ENCODE results near the gene SETBP1.

SETBP1 gene

DNA sequence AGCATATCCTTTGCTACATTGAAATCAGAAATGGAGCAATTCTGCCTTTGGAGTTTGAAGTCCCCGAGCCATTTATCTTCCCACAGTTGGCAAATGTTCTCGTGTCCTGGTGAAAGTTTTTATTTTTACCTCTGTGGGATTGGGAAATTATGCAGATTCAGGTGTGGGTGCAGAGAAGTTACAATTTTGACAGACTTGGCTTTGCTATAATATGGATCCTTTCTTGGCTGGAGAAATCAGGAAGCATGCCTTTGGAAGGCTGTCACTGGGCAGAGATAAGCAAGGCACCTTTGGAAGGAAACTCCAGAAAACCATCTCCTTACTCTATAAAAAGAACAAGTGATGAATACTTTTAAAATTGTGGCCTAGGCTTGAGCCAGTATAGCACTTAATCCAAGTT lies 278.3 kb downstream of the SETBP1 start:
- H3K27ac ChIP-seq (ENCODE audit: low read length), result no peak overlapping the region
- H3K9ac ChIP-seq (ENCODE audit: low read length), result no peak overlapping the region

DNA sequence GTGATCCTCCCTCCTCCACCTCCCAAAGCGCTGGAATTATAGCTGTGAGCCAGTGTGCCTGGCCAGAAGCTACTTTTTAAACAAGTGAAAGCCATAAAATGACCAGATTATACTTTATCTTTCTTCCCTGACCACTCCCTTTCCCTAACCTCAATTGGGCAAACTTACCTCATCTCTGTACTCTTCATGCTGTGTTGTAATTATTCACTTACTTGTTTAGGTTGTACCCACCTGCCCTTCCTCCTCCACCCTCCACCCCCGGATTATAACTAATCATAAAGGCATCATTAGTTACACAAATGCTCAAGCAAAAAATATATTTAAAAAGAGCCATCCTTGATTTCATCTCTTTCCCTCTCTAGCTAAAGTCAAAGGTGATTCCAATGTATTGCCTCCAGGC lies 279.9 kb downstream of the SETBP1 start:
- no peak overlapping the region for H3K27ac ChIP-seq (ENCODE audit: low read length)
- H3K36me3 ChIP-seq (ENCODE audit: control insufficient read depth, low read depth, low read length), result no peaks in the 10 kb centered on the region
- no peaks in the 10 kb centered on the region for H3K27me3 ChIP-seq (ENCODE audit: control insufficient read depth, insufficient read depth, low read length)
- H3K9me3 ChIP-seq (ENCODE audit: control insufficient read depth, low read depth, low read length), result no peaks in the 10 kb centered on the region
- H3K4me1 ChIP-seq (ENCODE audit: control insufficient read depth, low read depth, low read length), result no peaks in the 10 kb centered on the region
- no peak overlapping the region for H3K9ac ChIP-seq (ENCODE audit: low read length)
- no peak overlapping the region for H3K4me3 ChIP-seq (ENCODE audit: low read length)

More for the DNA sequence above, 278.3 kb downstream of the SETBP1 start:
- Histone ChIP-seq H3K4me1 (ENCODE audit: control insufficient read depth, low read depth, low read length) (no peaks in the 10 kb centered on the region), H3K27me3 (ENCODE audit: control insufficient read depth, insufficient read depth, low read length) (no peaks in the 10 kb centered on the region), H3K4me3 (ENCODE audit: low read length) (no peak overlapping the region), H3K36me3 (ENCODE audit: control insufficient read depth, low read depth, low read length) (no peaks in the 10 kb centered on the region), H3K9me3 (ENCODE audit: control insufficient read depth, low read depth, low read length) (no peaks in the 10 kb centered on the region)

DNA sequence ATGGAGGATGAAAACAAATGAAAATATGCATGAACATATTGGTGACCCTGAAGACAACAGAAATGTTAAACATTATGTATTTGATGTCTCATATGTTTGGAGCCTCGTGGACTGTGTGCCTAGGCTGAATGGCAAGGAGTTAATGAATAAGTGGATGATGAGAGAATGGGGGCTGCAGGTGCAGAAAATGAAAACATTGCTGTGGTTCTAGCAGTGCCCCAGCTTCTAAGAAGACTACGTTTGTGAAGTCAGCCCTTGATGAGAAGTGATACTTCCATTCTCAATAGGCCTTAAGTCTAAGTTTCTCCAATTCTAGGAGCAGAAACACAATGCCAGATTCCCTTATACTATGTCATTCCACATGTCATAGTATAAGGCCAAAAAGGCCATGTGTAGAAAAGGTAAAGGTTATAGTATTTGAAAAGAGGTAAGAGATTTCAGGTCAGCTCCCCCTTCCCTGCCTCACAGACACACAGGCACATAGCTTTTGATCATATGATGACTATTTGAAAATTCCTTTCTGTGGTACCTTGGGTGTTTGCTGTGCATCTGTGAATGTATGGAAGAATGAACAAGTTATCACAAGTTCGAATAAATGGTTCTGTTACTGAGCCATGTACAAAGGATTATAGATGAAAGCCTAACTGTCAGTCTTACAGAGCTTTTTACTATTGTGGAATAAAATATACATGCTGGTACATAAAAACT lies 280.8 kb downstream of the SETBP1 start:
- Histone ChIP-seq H3K4me1 (ENCODE audit: control insufficient read depth, low read depth, low read length) (no peaks in the 10 kb centered on the region), H3K27ac (ENCODE audit: low read length) (no peak overlapping the region), H3K4me3 (ENCODE audit: low read length) (no peak overlapping the region), H3K9me3 (ENCODE audit: control insufficient read depth, low read depth, low read length) (no peaks in the 10 kb centered on the region), H3K27me3 (ENCODE audit: control insufficient read depth, insufficient read depth, low read length) (no peaks in the 10 kb centered on the region), H3K36me3 (ENCODE audit: control insufficient read depth, low read depth, low read length) (no peaks in the 10 kb centered on the region), H3K9ac (ENCODE audit: low read length) (no peak overlapping the region)

DNA sequence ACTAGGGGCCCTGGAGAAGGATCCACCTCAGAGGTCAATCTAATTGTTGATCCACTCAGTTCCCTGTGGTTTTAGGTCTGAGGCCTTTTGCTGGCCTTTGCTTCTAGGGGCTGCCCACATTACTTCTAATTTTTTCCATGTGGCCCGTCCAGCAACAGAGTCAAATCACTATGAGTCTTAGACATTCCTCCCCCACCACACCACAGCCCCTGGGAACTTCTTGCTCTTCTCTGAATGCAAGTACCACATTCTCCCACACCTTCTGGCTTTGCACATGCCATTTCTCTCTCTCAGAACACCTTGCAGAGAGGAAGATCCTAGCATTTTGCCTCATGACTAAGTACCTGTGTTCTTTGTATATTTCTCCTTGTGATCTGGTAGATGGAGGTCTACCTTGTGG lies 286.9 kb downstream of the SETBP1 start:
- Histone ChIP-seq H3K9me3 (ENCODE audit: control insufficient read depth, low read depth, low read length) (no peaks in the 10 kb centered on the region), H3K27me3 (ENCODE audit: control insufficient read depth, insufficient read depth, low read length) (no peaks in the 10 kb centered on the region), H3K9ac (ENCODE audit: low read length) (no peak overlapping the region), H3K4me1 (ENCODE audit: control insufficient read depth, low read depth, low read length) (peaks cover 6% of the 10 kb centered on the region), H3K27ac (ENCODE audit: low read length) (no peak overlapping the region), H3K36me3 (ENCODE audit: control insufficient read depth, low read depth, low read length) (no peaks in the 10 kb centered on the region), H3K4me3 (ENCODE audit: low read length) (no peak overlapping the region)

DNA sequence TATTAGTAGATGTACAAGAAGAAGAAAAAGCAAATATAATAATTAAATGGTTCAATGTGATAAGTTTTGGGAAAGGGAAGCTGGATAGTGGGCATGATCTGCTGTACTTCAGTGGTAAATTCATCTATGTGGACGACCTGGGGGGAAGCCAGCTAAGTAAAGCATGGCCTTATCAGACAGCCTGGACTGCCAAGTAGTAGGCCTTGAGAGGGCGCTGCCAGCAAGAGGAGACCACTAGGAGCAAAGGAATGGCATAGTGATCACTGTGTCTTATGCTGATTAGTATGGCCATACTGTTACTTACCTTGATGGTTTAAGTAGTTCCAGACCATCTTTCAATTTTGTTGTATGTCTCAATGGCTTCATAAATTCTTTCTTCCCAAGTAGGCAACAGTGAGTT lies 287.6 kb downstream of the SETBP1 start:
- H3K4me1 ChIP-seq (ENCODE audit: control insufficient read depth, low read depth, low read length), result peaks cover 6% of the 10 kb centered on the region
- no peak overlapping the region for H3K4me3 ChIP-seq (ENCODE audit: low read length)

DNA sequence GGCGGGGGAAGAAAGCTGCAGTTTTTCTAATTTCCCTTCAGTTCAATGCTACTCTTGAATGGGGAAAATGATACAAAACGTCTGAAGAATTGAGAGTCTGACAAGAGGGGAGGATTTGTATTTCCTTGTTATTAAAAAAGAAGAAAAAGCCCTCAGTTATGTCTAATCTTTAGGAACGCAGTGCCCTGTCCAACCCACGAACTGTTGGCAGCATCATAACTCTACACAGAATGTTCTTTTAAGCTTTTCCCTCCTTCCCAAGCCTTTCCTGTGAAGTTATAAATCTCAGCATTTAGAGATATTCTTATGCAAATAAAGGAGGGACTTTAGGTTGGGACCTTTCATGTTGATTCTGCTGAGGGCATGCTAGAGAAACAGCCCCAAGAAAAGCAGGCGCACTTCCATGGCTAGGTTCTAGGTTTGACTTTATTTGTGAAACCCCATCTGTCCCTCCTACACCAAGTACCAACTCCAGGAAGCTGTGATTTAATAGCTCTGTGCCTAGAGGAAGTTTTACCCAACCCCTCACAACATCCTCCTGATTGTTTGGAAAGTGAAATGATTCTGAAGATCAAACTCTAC lies 288.6 kb downstream of the SETBP1 start:
- Histone ChIP-seq H3K4me1 (ENCODE audit: control insufficient read depth, low read depth, low read length) (peaks cover 13% of the 10 kb centered on the region), H3K36me3 (ENCODE audit: control insufficient read depth, low read depth, low read length) (no peaks in the 10 kb centered on the region), H3K9ac (ENCODE audit: low read length) (no peak overlapping the region), H3K4me3 (ENCODE audit: low read length) (no peak overlapping the region), H3K27me3 (ENCODE audit: control insufficient read depth, insufficient read depth, low read length) (no peaks in the 10 kb centered on the region), H3K27ac (ENCODE audit: low read length) (no peak overlapping the region), H3K9me3 (ENCODE audit: control insufficient read depth, low read depth, low read length) (no peaks in the 10 kb centered on the region)

More for the DNA sequence above, 287.6 kb downstream of the SETBP1 start:
- Histone ChIP-seq H3K36me3 (ENCODE audit: control insufficient read depth, low read depth, low read length) (no peaks in the 10 kb centered on the region), H3K27me3 (ENCODE audit: control insufficient read depth, insufficient read depth, low read length) (no peaks in the 10 kb centered on the region), H3K9me3 (ENCODE audit: control insufficient read depth, low read depth, low read length) (no peaks in the 10 kb centered on the region), H3K9ac (ENCODE audit: low read length) (no peak overlapping the region), H3K27ac (ENCODE audit: low read length) (no peak overlapping the region)

DNA sequence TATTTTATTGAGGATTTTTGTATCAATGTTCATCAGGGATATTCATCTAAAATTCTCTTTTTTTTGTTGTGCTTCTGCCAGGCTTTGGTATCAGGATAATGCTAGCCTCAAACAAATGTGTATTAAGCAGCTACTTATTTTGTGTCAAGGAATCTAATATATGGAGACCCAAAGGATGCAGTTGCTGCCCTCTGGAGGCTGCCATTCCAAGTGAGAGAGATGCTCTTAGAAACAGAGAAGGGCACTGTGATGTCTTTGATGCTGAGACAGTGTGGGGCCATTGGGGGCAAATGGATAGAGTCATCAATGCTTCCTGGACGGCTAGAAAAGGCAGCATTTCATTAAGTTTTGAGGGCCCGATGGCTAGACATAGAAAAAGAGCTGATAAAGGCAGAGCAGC lies 292.6 kb downstream of the SETBP1 start:
- Histone ChIP-seq H3K27ac (ENCODE audit: low read length) (no peak overlapping the region), H3K36me3 (ENCODE audit: control insufficient read depth, low read depth, low read length) (no peaks in the 10 kb centered on the region), H3K27me3 (ENCODE audit: control insufficient read depth, insufficient read depth, low read length) (no peaks in the 10 kb centered on the region), H3K9me3 (ENCODE audit: control insufficient read depth, low read depth, low read length) (no peaks in the 10 kb centered on the region), H3K4me1 (ENCODE audit: control insufficient read depth, low read depth, low read length) (peaks cover 14% of the 10 kb centered on the region), H3K9ac (ENCODE audit: low read length) (no peak overlapping the region), H3K4me3 (ENCODE audit: low read length) (no peak overlapping the region)

DNA sequence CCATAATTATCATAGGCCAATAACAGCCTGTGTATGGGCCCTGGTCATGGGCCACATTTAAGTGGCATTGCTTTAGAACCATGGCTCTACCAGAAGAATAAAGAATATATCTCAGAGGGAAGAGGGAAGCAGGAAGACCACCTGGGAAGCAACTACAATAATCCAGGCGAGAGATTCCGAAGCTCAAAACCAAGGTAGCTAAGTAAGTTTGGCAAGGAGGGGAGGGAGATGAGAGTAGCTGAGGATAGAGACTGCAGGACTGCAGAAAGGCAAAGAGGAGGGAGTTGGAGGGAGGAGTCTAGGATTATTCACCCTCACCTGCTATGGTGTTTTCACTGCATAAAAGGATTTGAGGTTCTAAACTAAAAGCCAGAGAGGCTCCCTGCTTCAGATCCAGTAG lies 293.5 kb downstream of the SETBP1 start:
- Histone ChIP-seq H3K36me3 (ENCODE audit: control insufficient read depth, low read depth, low read length) (no peaks in the 10 kb centered on the region), H3K27me3 (ENCODE audit: control insufficient read depth, insufficient read depth, low read length) (no peaks in the 10 kb centered on the region), H3K4me1 (ENCODE audit: control insufficient read depth, low read depth, low read length) (peaks cover 14% of the 10 kb centered on the region), H3K9me3 (ENCODE audit: control insufficient read depth, low read depth, low read length) (no peaks in the 10 kb centered on the region), H3K4me3 (ENCODE audit: low read length) (no peak overlapping the region), H3K27ac (ENCODE audit: low read length) (no peak overlapping the region), H3K9ac (ENCODE audit: low read length) (no peak overlapping the region)

DNA sequence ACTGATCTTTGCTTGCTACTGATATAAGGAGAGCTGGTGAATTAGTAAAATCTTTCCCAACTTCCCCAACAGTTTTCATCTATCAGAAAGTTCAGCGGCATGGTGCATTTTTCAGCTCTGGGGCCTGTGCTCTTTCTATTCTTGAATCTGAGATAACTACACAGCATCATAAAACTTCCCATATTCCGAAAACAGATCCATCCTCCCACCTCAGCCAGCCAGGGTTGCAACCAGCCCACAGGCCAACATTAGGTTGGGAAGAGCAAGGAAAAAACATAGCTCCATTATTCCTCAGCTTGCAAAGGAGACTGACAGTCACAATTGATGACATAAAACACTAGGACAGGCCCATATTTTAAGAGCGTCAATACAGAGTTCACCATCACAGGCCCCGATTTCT lies 297.2 kb downstream of the SETBP1 start:
- Histone ChIP-seq H3K36me3 (ENCODE audit: control insufficient read depth, low read depth, low read length) (no peaks in the 10 kb centered on the region), H3K27me3 (ENCODE audit: control insufficient read depth, insufficient read depth, low read length) (no peaks in the 10 kb centered on the region), H3K4me3 (ENCODE audit: low read length) (no peak overlapping the region), H3K27ac (ENCODE audit: low read length) (no peak overlapping the region), H3K9ac (ENCODE audit: low read length) (no peak overlapping the region), H3K9me3 (ENCODE audit: control insufficient read depth, low read depth, low read length) (no peaks in the 10 kb centered on the region), H3K4me1 (ENCODE audit: control insufficient read depth, low read depth, low read length) (peaks cover 8% of the 10 kb centered on the region)

DNA sequence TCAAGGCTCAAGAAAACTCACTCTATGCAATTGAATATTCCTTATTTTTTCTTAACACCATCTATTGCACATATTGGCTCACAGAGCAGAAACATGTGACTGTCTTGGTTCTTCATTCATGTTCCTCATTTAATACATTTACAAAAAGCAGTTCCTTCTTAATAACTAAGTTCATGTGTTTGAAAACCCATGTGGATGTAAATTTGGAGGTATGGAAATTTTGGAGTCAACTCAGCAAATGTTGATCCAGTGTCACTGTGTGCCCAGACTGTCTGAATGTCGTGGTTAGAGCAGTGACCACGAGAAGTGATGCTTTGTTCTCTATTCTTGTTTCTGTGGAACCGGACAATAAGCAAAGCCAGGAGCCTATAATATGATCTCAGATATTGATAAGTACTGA lies 299.1 kb downstream of the SETBP1 start:
- Histone ChIP-seq H3K4me1 (ENCODE audit: control insufficient read depth, low read depth, low read length) (no peaks in the 10 kb centered on the region), H3K27ac (ENCODE audit: low read length) (no peak overlapping the region), H3K27me3 (ENCODE audit: control insufficient read depth, insufficient read depth, low read length) (no peaks in the 10 kb centered on the region), H3K9me3 (ENCODE audit: control insufficient read depth, low read depth, low read length) (no peaks in the 10 kb centered on the region), H3K4me3 (ENCODE audit: low read length) (no peak overlapping the region), H3K36me3 (ENCODE audit: control insufficient read depth, low read depth, low read length) (no peaks in the 10 kb centered on the region), H3K9ac (ENCODE audit: low read length) (no peak overlapping the region)

DNA sequence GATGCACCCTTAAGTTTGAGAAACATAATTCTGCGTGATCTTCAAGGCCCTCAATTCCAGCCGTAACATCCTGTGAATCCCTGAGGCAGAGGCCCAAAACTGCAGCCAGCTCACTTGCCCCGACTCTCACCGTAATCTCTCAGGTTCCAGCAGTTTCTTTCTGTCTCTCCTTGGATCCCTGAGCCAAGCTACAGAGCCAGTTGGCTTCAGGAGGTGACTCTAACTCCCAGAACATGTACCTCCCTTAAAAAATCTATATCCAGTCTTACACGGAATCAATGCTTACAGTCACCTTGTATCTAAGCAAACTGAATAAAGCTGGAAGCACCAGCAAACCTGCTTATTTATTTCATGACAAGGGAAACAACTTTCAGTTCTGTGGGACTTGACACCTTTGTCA lies 300.4 kb downstream of the SETBP1 start:
- Histone ChIP-seq H3K9ac (ENCODE audit: low read length) (no peak overlapping the region), H3K27ac (ENCODE audit: low read length) (no peak overlapping the region), H3K36me3 (ENCODE audit: control insufficient read depth, low read depth, low read length) (no peaks in the 10 kb centered on the region), H3K4me3 (ENCODE audit: low read length) (no peak overlapping the region), H3K27me3 (ENCODE audit: control insufficient read depth, insufficient read depth, low read length) (no peaks in the 10 kb centered on the region), H3K9me3 (ENCODE audit: control insufficient read depth, low read depth, low read length) (no peaks in the 10 kb centered on the region), H3K4me1 (ENCODE audit: control insufficient read depth, low read depth, low read length) (no peaks in the 10 kb centered on the region)

DNA sequence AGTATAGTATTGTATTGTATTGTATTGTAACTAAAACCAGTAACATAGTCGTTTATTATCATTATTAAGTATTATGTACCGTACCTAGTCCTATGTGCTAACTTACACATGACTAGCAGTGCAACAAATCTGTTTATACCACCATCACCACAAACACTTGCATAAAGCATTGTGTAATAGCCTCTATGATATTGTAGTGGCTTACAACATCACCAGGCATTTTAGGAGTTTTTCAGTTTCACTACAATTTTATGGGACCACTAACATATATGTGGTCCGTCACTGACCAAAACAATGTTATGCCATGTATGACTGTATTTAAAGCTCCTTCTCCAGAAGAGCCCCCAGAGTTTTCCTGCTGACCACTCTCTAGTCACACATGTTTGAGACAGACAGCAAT lies 306.2 kb downstream of the SETBP1 start:
- no peak overlapping the region for H3K27ac ChIP-seq (ENCODE audit: low read length)
- no peaks in the 10 kb centered on the region for H3K4me1 ChIP-seq (ENCODE audit: control insufficient read depth, low read depth, low read length)
- H3K27me3 ChIP-seq (ENCODE audit: control insufficient read depth, insufficient read depth, low read length), result no peaks in the 10 kb centered on the region
- H3K36me3 ChIP-seq (ENCODE audit: control insufficient read depth, low read depth, low read length), result no peaks in the 10 kb centered on the region
- no peak overlapping the region for H3K9ac ChIP-seq (ENCODE audit: low read length)
- H3K4me3 ChIP-seq (ENCODE audit: low read length), result no peak overlapping the region
- H3K9me3 ChIP-seq (ENCODE audit: control insufficient read depth, low read depth, low read length), result peaks cover 4% of the 10 kb centered on the region

Measured in iPS-18a (cell line).